B cell (primary cell): ENCODE data around the gene IFT122. TPM values are rescaled to one million over a fixed set of nuclear protein-coding genes. Genes with fewer than 3 reads are reported as not detected.

ENCODE experiments used
- ATAC-seq: fragments of 200-7000 bp; cut with Tn5 transposase; one replicate; pipeline ENCODE4 v1.10.0; 2021; ENCODE audit warnings: low read depth, mild to moderate bottlenecking, moderate number of reproducible peaks, moderate library complexity
- CTCF ChIA-PET: fragments of 350-600 bp; sonication (Branson Sonifier 250); formaldehyde crosslinking; loops from one replicate; lab custom pipeline; 2021; ENCODE audit warnings: antibody characterized with exemption, inconsistent platforms; lab: Charles Lee
- POLR2A ChIA-PET: fragments of 350-600 bp; sonication (Branson Sonifier 250); formaldehyde crosslinking; loops from one replicate; lab custom pipeline; 2021; ENCODE audit warnings: antibody characterized with exemption; lab: Charles Lee
- DNase-seq: peaks from one replicate; pipeline ENCODE4 v3.0.0; 2013
- H2AFZ ChIP-seq: 2 replicates; pipeline ENCODE4 v1.6.1; 2012; ENCODE audit warnings: mild to moderate bottlenecking, low read depth, low read length; ENCODE audit not compliant: insufficient read depth, poor library complexity, severe bottlenecking
- H3K27ac ChIP-seq, 2 donors: 1 replicate in 1 of 2; 2 replicates in 1 of 2; pipeline ENCODE4 v1.5.1; 2012 to 2013; ENCODE audit warnings: low read length in 2 of 2, mild to moderate bottlenecking in 2 of 2, moderate library complexity in 1 of 2
- H3K27me3 ChIP-seq, 4 experiments: fragments of 200-600 bp in 1 of 4; sonication (generic) in 1 of 4; replicated peaks in 1 of 4; 1 replicate in 2 of 4; 2 replicates in 2 of 4; pipeline versions ENCODE4 v1.6.1 to v1.7.0; 2013 to 2016; ENCODE audit warnings: low read length in 3 of 4, mild to moderate bottlenecking in 2 of 4, mixed read lengths in 1 of 4, moderate library complexity in 1 of 4; ENCODE audit not compliant: insufficient read depth in 4 of 4, control insufficient read depth in 3 of 4; ENCODE audit errors: control extremely low read depth in 1 of 4
- H3K36me3 ChIP-seq, 2 experiments: replicated peaks in 1 of 2; 1 replicate in 1 of 2; 2 replicates in 1 of 2; pipeline versions ENCODE4 v1.6.1 to v1.7.1; 2013; ENCODE audit warnings: low read length in 1 of 2; ENCODE audit not compliant: insufficient read depth in 2 of 2, control insufficient read depth in 1 of 2; ENCODE audit errors: control extremely low read depth in 1 of 2, extremely low read depth in 1 of 2
- H3K4me1 ChIP-seq, 2 donors: fragments of 200-600 bp in 1 of 2; sonication (generic) in 1 of 2; 1 replicate in 1 of 2; 2 replicates in 1 of 2; pipeline versions ENCODE4 v1.5.1 to v1.6.1; 2013 to 2017; ENCODE audit warnings: low read length in 2 of 2; ENCODE audit not compliant: control insufficient read depth in 2 of 2, insufficient read depth in 2 of 2
- H3K4me2 ChIP-seq: replicated peaks from 2 replicates; pipeline ENCODE3; 2012; ENCODE audit warnings: mild to moderate bottlenecking, low read depth, low read length; ENCODE audit not compliant: poor library complexity, severe bottlenecking
- H3K4me3 ChIP-seq, 5 experiments: fragments of 200-600 bp in 1 of 5; sonication (generic) in 1 of 5; 1 replicate in 3 of 5; 2 replicates in 2 of 5; pipeline versions ENCODE4 v1.5.1 to v1.7.0; 2011 to 2016; ENCODE audit warnings: low read length in 4 of 5, mild to moderate bottlenecking in 4 of 5, low read depth in 2 of 5, control low read depth in 1 of 5, moderate library complexity in 1 of 5; ENCODE audit not compliant: insufficient read depth in 1 of 5; ENCODE audit errors: control extremely low read depth in 1 of 5, extremely low read depth in 1 of 5
- H3K79me2 ChIP-seq: fragments of 200-600 bp; sonication (generic); one replicate; pipeline ENCODE4 v1.6.0; 2016; ENCODE audit warnings: low read length; ENCODE audit not compliant: control insufficient read depth, insufficient read depth
- H3K9ac ChIP-seq: fragments of 200-600 bp; sonication (generic); 2 replicates; pipeline ENCODE4 v1.6.1; 2017; ENCODE audit warnings: mild to moderate bottlenecking, low read length, moderate library complexity
- H3K9me3 ChIP-seq, 3 donors: one replicate each; pipeline versions ENCODE4 v1.6.1 to v1.7.1; 2013; ENCODE audit warnings: low read length in 2 of 3; ENCODE audit not compliant: control insufficient read depth in 2 of 3, insufficient read depth in 1 of 3; ENCODE audit errors: control extremely low read depth in 1 of 3
- H4K20me1 ChIP-seq: 2 replicates; pipeline ENCODE4 v1.6.0; 2012; ENCODE audit warnings: mild to moderate bottlenecking, low read length; ENCODE audit not compliant: insufficient read depth, control insufficient read depth, poor library complexity, severe bottlenecking
- H3K27ac Mint-ChIP-seq: one replicate; pipeline ENCODE4 v1.8.0; 2021; ENCODE audit warnings: mixed read lengths
- H3K27me3 Mint-ChIP-seq: one replicate; pipeline ENCODE4 v1.8.0; 2021; ENCODE audit warnings: mixed read lengths
- H3K4me1 Mint-ChIP-seq: one replicate; pipeline ENCODE4 v1.8.0; 2021; ENCODE audit warnings: mixed read lengths
- H3K4me3 Mint-ChIP-seq: one replicate; pipeline ENCODE4 v1.8.0; 2021; ENCODE audit warnings: mixed read lengths
- H3K9me3 Mint-ChIP-seq: one replicate; pipeline ENCODE4 v1.8.0; 2022; ENCODE audit warnings: mixed read lengths; ENCODE audit not compliant: insufficient read depth
- CTCF ChIP-seq: fragments of 200-600 bp; IDR thresholded peaks from one replicate; pipeline ENCODE4 v1.8.0; 2022; ENCODE audit warnings: antibody characterized with exemption, mild to moderate bottlenecking
- EZH2 ChIP-seq: IDR thresholded peaks from 2 replicates; pipeline ENCODE4 v1.6.1; 2012; ENCODE audit warnings: borderline replicate concordance, low read depth, mild to moderate bottlenecking, moderate library complexity, low read length; ENCODE audit not compliant: insufficient read depth, poor library complexity, severe bottlenecking
- WGBS: methylation state at CpG from one replicate; pipeline ENCODE4 v1.1.5; 2013; ENCODE audit warnings: missing lambda C conversion rate; ENCODE audit not compliant: insufficient coverage; 5-methylcytosine and 5-hydroxymethylcytosine counted together
- intact Hi-C: fragments of 100-400 bp; cut with micrococcal nuclease; formaldehyde crosslinking; loops from one replicate; pipeline ENCODE4 v1.10.0; 2022
- polyA plus RNA-seq: library from polyadenylated mRNA; depleted of rRNA; stranded (reverse); fragments of >200 nt; gene quantifications from 2 replicates; pipeline ENCODE4 v1.2.3, GENCODE V29; 2012
- total RNA-seq, 2 donors: library from RNA; stranded (reverse); fragments of 120-200 nt in 1 of 2; gene quantifications; 1 replicate in 1 of 2; 2 replicates in 1 of 2; pipeline versions ENCODE4 v1.2.3 to v1.2.4, GENCODE V29; 2013 to 2022

IFT122 gene
- total and polyA plus RNA-seq, 2 donors (not counting 1 experiment from before 2014, with no cell fraction given) = 14.0 to 34.3 TPM

DNA sequence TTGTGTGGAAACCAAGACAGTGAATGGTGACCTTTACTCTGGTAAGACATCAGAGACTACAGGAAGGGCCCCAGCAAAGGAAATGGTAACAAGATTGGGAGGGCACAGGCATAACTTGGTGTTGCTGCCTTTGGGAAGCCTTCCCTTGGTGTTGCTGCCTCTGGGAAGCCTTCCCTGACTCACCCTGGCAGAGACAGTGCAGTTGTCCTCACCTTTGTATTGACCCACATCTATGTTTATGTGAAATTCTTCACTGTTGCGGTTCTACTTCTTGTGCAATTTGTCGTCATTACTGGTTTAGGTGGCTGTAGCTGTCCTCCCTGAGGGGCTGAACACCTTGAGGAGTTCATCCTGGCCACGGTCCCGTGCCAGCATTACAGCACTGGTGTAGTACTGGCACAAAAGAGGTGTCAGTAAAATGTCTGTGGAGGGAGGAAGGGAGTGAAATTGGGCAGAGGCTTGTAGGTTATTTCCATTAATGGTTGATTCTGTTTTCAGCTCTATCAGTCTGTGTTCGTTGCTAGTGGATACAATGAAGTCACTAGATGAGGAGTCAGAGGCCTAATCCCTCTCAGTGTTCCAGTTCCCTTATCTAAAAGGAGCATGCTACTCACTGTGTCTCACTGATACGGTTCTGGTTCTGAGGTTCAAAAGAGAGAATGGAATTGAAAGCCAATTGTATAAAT, 21.6 kb downstream of the IFT122 start:
- 78% methylated on average over 5 of the region's 6 CpGs for WGBS
- no peak overlapping the region for H3K9ac ChIP-seq

More for the DNA sequence above, 21.6 kb downstream of the IFT122 start:
- intact Hi-C loops = no loop called here
- DNase-seq (no peak), ATAC-seq (no peak)
- no peaks in the 10 kb centered on the region for H3K27me3 ChIP-seq
- no peak overlapping the region for H3K4me2 ChIP-seq
- POLR2A ChIA-PET = no interaction called here
- H2AFZ ChIP-seq = no peak overlapping the region
- no peak for TF ChIP-seq CTCF
- TF ChIP-seq EZH2 = no peak
- H4K20me1 ChIP-seq = no peaks in the 10 kb centered on the region
- Mint-ChIP-seq H3K4me3 (no peak overlapping the region), H3K27me3 (no peaks in the 10 kb centered on the region), H3K27ac (no peak overlapping the region), H3K9me3 (no peaks in the 10 kb centered on the region), H3K4me1 (no peaks in the 10 kb centered on the region)
- no peaks in the 10 kb centered on the region for H3K79me2 ChIP-seq
- CTCF ChIA-PET = interaction anchor here (1.1 kb wide), 1 partner anchor 78 kb away, joined by 3 read pairs; no protein-coding TSS in a partner anchor
- H3K27ac ChIP-seq = no peak overlapping the region
- no peaks in the 10 kb centered on the region for H3K4me1 ChIP-seq
- H3K4me3 ChIP-seq = no peak overlapping the region
- peaks cover 1 to 10% of the 10 kb centered on the region in 2 experiments for H3K36me3 ChIP-seq
- H3K9me3 ChIP-seq = no peaks in the 10 kb centered on the region
